ENCODE results near the gene INPP4A.
A peak's percentile ranks its signal among the peaks of the same experiment; 100 is the strongest.
"Not testable (repeated sequence)": the region's sequence is repeated elsewhere in the genome, so short reads cannot be mapped to it uniquely, and the experiment has no call there.

INPP4A gene

GRCh38 chr2:98594665-98595064, 150.0 kb downstream of the INPP4A start:
- not testable (repeated sequence) for DNase-seq

- DNase-seq: no peak
These were observed 154.2 kb downstream of the INPP4A start for GRCh38 chr2:98598781-98599428.

- DNase-seq: peak; percentile 23 to 64
These were observed 157.0 kb downstream of the INPP4A start for GRCh38 chr2:98601532-98602132.

- no peak for DNase-seq
These were observed 159.9 kb downstream of the INPP4A start for GRCh38 chr2:98604547-98604946.

GRCh38 chr2:98605076-98605475, 160.4 kb downstream of the INPP4A start:
- DNase-seq: no peak

- no peak for DNase-seq
These were observed 161.8 kb downstream of the INPP4A start for GRCh38 chr2:98606431-98606830.

GRCh38 chr2:98607104-98607503, 162.4 kb downstream of the INPP4A start:
- no peak for DNase-seq

- no peak for DNase-seq
These were observed 163.1 kb downstream of the INPP4A start for GRCh38 chr2:98607741-98608115.

- DNase-seq: peak; percentile 84 to 87
These were observed 163.7 kb downstream of the INPP4A start, which contains the start of the genes COA5 and UNC50 for GRCh38 chr2:98608116-98608961. TSS of gene COA5 (minus strand) at chr2:98608512. CDS start at chr2:98608405, 107 bp downstream. TSS of gene UNC50 (plus strand) at chr2:98608589. CDS start at chr2:98609760, 1,171 bp downstream.

- peak in 1 of 2 experiments; percentile 34 for DNase-seq
These were observed 164.4 kb downstream of the INPP4A start for GRCh38 chr2:98608962-98609604.

GRCh38 chr2:98614024-98614739, 169.5 kb downstream of the INPP4A start:
- DNase-seq: no peak

- no peak for DNase-seq
These were observed 170.8 kb downstream of the INPP4A start for GRCh38 chr2:98615481-98615880.

GRCh38 chr2:98617149-98617548, 172.5 kb downstream of the INPP4A start:
- DNase-seq: no peak

- DNase-seq: no peak
These were observed 179.0 kb downstream of the INPP4A start for GRCh38 chr2:98623657-98624056.

- DNase-seq: no peak
These were observed 187.7 kb downstream of the INPP4A start for GRCh38 chr2:98632351-98632750.

GRCh38 chr2:98634406-98635092, 189.9 kb downstream of the INPP4A start:
- no peak for DNase-seq

GRCh38 chr2:98637401-98638147, 192.9 kb downstream of the INPP4A start:
- DNase-seq: no peak

- no peak for DNase-seq
These were observed 198.9 kb downstream of the INPP4A start for GRCh38 chr2:98643496-98644100.

All from SW 1271 (cell line).